A673 (cell line): ENCODE data around the gene MMD. TPM values are rescaled to one million over a fixed set of nuclear protein-coding genes. Genes with fewer than 3 reads are reported as not detected.

Experiments
- BruUV-seq: library from RNA; stranded (reverse); fragments of 400-500 nt; replicated peaks from 2 replicates; lab custom pipeline; 2021; lab: Mats Ljungman, UMichigan
- CTCF ChIA-PET: fragments of 300-600 bp; sonication (Branson Sonifier 250); formaldehyde crosslinking; loops from one replicate; lab custom pipeline; 2022; ENCODE audit warnings: antibody characterized with exemption; lab: Charles Lee
- POLR2A ChIA-PET: fragments of 300-600 bp; sonication (Branson Sonifier 250); formaldehyde crosslinking; loops from one replicate; lab custom pipeline; 2022; ENCODE audit warnings: antibody characterized with exemption; ENCODE audit not compliant: low non-redundant PET; lab: Charles Lee
- DNase-seq: peaks from one replicate; pipeline ENCODE4 v3.0.0-alpha.2; 2015; ENCODE audit warnings: low spot score
- H3K27ac ChIP-seq: fragments of 200-600 bp; sonication (generic); 2 replicates; pipeline ENCODE4 v1.5.1; 2016; ENCODE audit warnings: mixed run types, low read depth, mild to moderate bottlenecking, mixed read lengths, antibody characterized with exemption, low read length; ENCODE audit not compliant: poor library complexity, severe bottlenecking
- H3K27me3 ChIP-seq: fragments of 200-600 bp; sonication (generic); replicated peaks from 2 replicates; pipeline ENCODE4 v1.6.1; 2017; ENCODE audit warnings: mixed run types, low read depth, mild to moderate bottlenecking, mixed read lengths, antibody characterized with exemption, low read length; ENCODE audit not compliant: insufficient read depth, poor library complexity
- H3K36me3 ChIP-seq: fragments of 200-600 bp; sonication (generic); 2 replicates; pipeline ENCODE4 v1.6.1; 2016; ENCODE audit warnings: mixed run types, mild to moderate bottlenecking, mixed read lengths, antibody characterized with exemption, low read length; ENCODE audit not compliant: insufficient read depth, poor library complexity, severe bottlenecking
- H3K4me1 ChIP-seq: fragments of 200-600 bp; sonication (generic); 2 replicates; pipeline ENCODE4 v1.6.1; 2017; ENCODE audit warnings: mixed run types, mild to moderate bottlenecking, mixed read lengths, antibody characterized with exemption, low read length; ENCODE audit not compliant: insufficient read depth, poor library complexity, severe bottlenecking
- H3K4me3 ChIP-seq: fragments of 200-600 bp; sonication (generic); 2 replicates; pipeline ENCODE4 v1.5.1; 2016; ENCODE audit warnings: low read depth, mixed run types, mild to moderate bottlenecking, mixed read lengths, low read length; ENCODE audit not compliant: poor library complexity, severe bottlenecking
- H3K9me3 ChIP-seq: fragments of 200-600 bp; sonication (generic); 2 replicates; pipeline ENCODE4 v1.6.1; 2016; ENCODE audit warnings: mixed run types, low read depth, mild to moderate bottlenecking, mixed read lengths, antibody characterized with exemption, low read length; ENCODE audit not compliant: poor library complexity, severe bottlenecking
- EZH2 ChIP-seq: fragments of 200-600 bp; sonication (generic); IDR thresholded peaks from 2 replicates; pipeline ENCODE4 v1.6.1; 2017; ENCODE audit warnings: borderline replicate concordance, low read depth, mild to moderate bottlenecking, mixed read lengths, antibody characterized with exemption, low read length; ENCODE audit not compliant: poor library complexity, severe bottlenecking
- intact Hi-C: fragments of 100-400 bp; cut with micrococcal nuclease; formaldehyde crosslinking; loops from one replicate; pipeline ENCODE4 v1.10.0; 2022; ENCODE audit not compliant: unreplicated experiment
- total RNA-seq: library from RNA; stranded (reverse); gene quantifications from 2 replicates; pipeline ENCODE4 v1.2.3, GENCODE V29; 2021
- TF ChIP-seq, protein P1 (sequence below): fragments of 300-800, 200-600 bp; sonication (generic); conservative IDR thresholded peaks from 2 replicates; pipeline ENCODE4 v1.5.1; 2017; ENCODE audit warnings: low read depth, mild to moderate bottlenecking, antibody characterized with exemption, low read length, moderate library complexity, mixed read lengths

Gene MMD
- total RNA-seq, 1 experiment from 2014 or later: 24.9 TPM

DNA sequence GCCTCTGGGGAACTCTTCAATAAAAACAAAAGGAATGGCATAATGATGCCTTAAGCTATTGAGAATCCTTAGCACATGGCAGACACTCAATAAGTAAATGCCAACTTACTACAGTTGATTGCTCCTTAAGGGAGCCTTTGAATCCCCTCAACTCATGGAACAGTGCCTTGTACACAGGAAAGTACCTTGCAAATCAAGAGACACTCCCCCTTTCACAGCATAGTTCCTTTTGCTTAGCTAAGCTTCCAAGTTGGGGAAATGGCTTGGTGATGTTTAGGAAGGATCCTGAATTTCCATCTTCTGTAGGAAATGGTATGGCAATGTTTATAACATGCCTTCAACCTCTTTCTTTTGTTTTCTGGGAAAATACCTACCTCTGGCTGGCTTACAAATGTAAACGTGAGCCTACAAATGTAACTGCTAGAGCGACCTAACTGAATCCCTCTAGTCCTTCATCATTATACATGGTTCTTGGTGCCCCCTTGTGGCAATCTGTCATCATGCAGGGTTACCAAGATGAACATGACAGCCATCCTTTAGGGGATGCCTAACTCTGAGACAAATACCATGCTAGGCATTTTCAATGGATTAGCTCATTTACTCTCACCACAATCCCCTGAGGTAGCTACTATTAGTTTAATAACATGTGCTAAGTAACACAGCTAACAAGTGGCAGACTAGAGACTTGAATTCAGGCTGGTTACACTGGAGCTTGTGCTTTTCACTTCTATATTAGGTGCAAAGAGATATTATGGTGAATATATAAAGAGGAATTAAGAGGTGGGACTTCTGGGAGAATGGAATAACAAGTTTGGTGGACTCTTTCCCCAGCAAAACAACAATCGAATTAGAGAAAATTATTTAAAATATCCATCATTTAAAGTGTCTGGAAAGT, 65.0 kb downstream of the MMD start:
- ChIA-PET CTCF (interaction anchor here (0.6 to 2.2 kb wide), 8 partner anchors 9 to 364 kb away, joined by 3 to 10 read pairs (median 4); no protein-coding TSS in a partner anchor), POLR2A (no interaction called here)
- Histone ChIP-seq H3K9me3 (peaks cover 5% of the 10 kb centered on the region), H3K4me1 (peaks cover 3% of the 10 kb centered on the region), H3K36me3 (no peaks in the 10 kb centered on the region), H3K27ac (no peak overlapping the region), H3K4me3 (no peak overlapping the region), H3K27me3 (no peaks in the 10 kb centered on the region)
- BruUV-seq: no TSS peak
- TF ChIP-seq, protein P1, sequence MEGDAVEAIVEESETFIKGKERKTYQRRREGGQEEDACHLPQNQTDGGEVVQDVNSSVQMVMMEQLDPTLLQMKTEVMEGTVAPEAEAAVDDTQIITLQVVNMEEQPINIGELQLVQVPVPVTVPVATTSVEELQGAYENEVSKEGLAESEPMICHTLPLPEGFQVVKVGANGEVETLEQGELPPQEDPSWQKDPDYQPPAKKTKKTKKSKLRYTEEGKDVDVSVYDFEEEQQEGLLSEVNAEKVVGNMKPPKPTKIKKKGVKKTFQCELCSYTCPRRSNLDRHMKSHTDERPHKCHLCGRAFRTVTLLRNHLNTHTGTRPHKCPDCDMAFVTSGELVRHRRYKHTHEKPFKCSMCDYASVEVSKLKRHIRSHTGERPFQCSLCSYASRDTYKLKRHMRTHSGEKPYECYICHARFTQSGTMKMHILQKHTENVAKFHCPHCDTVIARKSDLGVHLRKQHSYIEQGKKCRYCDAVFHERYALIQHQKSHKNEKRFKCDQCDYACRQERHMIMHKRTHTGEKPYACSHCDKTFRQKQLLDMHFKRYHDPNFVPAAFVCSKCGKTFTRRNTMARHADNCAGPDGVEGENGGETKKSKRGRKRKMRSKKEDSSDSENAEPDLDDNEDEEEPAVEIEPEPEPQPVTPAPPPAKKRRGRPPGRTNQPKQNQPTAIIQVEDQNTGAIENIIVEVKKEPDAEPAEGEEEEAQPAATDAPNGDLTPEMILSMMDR: peak; percentile 91
- no peak for TF ChIP-seq EZH2
- DNase-seq: peak; percentile 91
- intact Hi-C loops: loop anchor here (1.0 kb wide), 1 partner anchor 158 kb away; no protein-coding TSS in a partner anchor

DNA sequence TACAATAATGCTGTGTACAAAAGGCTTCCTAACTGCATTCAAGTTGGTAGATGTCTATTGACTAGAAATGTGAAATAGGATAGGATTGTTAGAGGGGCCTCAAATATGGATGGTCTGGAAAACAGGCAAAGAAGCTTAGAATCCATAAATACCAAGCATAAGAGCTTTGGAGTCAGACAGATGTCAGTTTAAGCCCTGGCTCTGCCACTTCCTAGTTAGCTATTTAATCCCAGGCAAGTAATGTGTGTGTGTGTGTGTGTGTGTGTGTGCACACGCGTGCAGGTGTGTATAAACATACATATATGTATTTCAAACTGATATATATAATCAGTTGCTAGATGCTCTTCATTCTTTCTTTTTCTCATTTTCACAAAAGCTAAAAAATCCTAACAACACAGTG, 66.7 kb downstream of the MMD start:
- ChIA-PET CTCF (interaction anchor here (0.6 to 2.2 kb wide), 4 partner anchors 22 to 362 kb away, joined by 3 to 10 read pairs (median 3); no protein-coding TSS in a partner anchor), POLR2A (no interaction called here)
- Histone ChIP-seq H3K4me1 (peaks cover 3% of the 10 kb centered on the region), H3K9me3 (no peaks in the 10 kb centered on the region), H3K27me3 (no peaks in the 10 kb centered on the region), H3K36me3 (no peaks in the 10 kb centered on the region), H3K4me3 (no peak overlapping the region), H3K27ac (no peak overlapping the region)
- intact Hi-C loops: no loop called here
- no peak for DNase-seq
- TF ChIP-seq, protein P1: no peak
- no peak for TF ChIP-seq EZH2
- no TSS peak for BruUV-seq

DNA sequence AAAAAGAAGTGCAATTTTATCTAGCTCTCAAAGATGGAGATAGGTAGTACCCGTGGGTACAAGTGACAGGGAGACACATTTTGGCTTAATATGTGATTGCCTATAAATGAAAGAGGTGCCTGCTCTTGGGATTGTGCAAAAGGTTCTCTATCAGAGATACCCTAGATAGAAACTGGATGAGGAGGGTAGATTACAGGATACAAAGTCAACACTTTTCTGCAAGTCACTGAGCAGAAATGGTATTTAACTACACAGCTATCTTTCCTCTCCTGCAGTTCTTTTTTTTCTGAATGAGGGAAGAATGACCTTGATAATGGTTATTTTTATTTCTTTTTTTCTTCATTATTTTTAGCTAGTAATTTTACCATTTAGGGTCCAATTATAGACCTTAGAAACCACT, 67.6 kb downstream of the MMD start:
- H3K36me3 ChIP-seq: no peaks in the 10 kb centered on the region
- ChIA-PET POLR2A (interaction anchor here (0.8 kb wide), 1 partner anchor 298 kb away, joined by 3 read pairs; no protein-coding TSS in a partner anchor), CTCF (no interaction called here)
- H3K9me3 ChIP-seq: no peaks in the 10 kb centered on the region
- H3K4me3 ChIP-seq: no peak overlapping the region
- H3K27me3 ChIP-seq: no peaks in the 10 kb centered on the region
- intact Hi-C loops: no loop called here
- BruUV-seq: no TSS peak
- no peak for TF ChIP-seq EZH2
- TF ChIP-seq, protein P1: no peak
- H3K4me1 ChIP-seq: peaks cover 7% of the 10 kb centered on the region
- DNase-seq: no peak
- H3K27ac ChIP-seq: no peak overlapping the region
